GM18505 (cell line): Measurements from ENCODE around the gene SMYD3.
"Not testable (repeated sequence)": the region's sequence is repeated elsewhere in the genome, so short reads cannot be mapped to it uniquely, and the experiment has no call there.

Source experiments
- ATAC-seq: cut with Tn5 transposase; IDR thresholded peaks from one replicate; pipeline ENCODE4 v1.9.1; 2021; ENCODE audit not compliant: unreplicated experiment
- POLR2A ChIP-seq: IDR thresholded peaks from 4 replicates; pipeline ENCODE4 v1.6.1; 2011; ENCODE audit warnings: borderline replicate concordance; ENCODE audit not compliant: insufficient read depth, insufficient read length; ENCODE audit errors: extremely low read depth

SMYD3 gene

DNA sequence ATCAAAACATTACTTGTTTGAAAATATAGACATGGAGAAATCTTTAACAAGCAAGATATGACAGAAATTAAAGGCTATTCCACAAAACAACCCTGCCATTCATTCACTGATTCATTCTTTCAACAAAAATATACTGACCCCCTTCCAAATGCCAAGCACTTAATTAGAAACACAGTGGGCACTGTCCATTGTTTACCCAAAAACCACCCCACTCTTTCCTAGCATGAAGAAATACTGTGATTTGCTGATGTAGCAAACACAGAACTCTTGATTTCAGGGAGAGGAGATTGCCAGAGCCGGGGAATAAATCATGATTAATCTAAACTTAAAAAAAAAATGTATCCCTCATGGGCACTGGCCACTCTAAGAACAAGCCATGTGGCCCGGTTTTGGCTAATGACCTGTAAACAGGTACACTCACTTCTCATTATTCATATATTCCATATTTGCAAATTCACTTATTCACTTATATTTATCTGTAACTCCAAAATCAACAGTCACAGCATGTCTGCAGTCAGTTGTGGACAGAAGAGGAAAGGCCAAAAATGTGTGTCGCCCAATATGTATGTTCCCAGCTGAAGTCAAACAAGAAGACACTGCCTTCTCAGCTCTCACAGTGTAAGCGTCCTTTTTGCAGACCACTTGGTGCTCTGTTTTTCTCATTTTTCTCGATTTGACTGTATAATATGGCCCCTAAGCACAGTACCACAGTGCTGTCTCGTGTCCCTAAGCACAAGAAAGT lies 133.1 kb downstream of the SMYD3 start:
- no peak for ATAC-seq
- TF ChIP-seq POLR2A, result no peak

- no peak for TF ChIP-seq POLR2A
- ATAC-seq, result no peak
Measured at GRCh38 chr1:246372559-246372958, 134.5 kb downstream of the SMYD3 start.

GRCh38 chr1:246367041-246367440 lies 140.0 kb downstream of the SMYD3 start:
- ATAC-seq, result no peak
- no peak for TF ChIP-seq POLR2A

- ATAC-seq, result no peak
- no peak for TF ChIP-seq POLR2A
Measured at GRCh38 chr1:246365708-246366107, 141.4 kb downstream of the SMYD3 start.

GRCh38 chr1:246364415-246364941 lies 142.6 kb downstream of the SMYD3 start:
- no peak for ATAC-seq
- no peak for TF ChIP-seq POLR2A

- ATAC-seq, result not testable (repeated sequence)
Measured at GRCh38 chr1:246357014-246357598, 150.0 kb downstream of the SMYD3 start.

- no peak for ATAC-seq
Measured at GRCh38 chr1:246355411-246356230, 151.5 kb downstream of the SMYD3 start.

GRCh38 chr1:246351721-246352120 lies 155.4 kb downstream of the SMYD3 start:
- TF ChIP-seq POLR2A, result no peak
- ATAC-seq, result no peak

More at GRCh38 chr1:246355411-246356230, 151.5 kb downstream of the SMYD3 start:
- no peak for TF ChIP-seq POLR2A

DNA sequence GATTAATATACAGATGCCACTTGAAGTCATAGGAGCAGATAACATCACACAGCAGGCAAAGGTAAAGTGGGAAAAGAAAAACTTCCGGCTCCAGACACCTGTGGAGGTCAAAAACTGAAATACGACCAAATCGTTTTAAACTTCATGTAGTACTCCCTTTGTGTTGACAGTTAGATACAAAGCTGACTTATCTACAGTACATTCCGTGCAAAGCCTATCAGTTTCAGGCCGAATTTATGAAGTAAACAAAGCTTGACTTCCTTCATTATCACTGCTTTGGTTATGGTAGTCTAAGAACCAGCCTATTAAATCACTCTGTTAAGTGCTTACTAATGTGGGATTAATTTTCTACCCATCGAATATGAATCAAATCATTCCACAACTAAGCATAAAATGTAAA lies 156.3 kb downstream of the SMYD3 start:
- no peak for ATAC-seq
- TF ChIP-seq POLR2A, result no peak

- TF ChIP-seq POLR2A, result no peak
- no peak for ATAC-seq
Measured at GRCh38 chr1:246343937-246344336, 163.1 kb downstream of the SMYD3 start.

- no peak for ATAC-seq
- no peak for TF ChIP-seq POLR2A
Measured at GRCh38 chr1:246343251-246343650, 163.8 kb downstream of the SMYD3 start.

GRCh38 chr1:246338546-246338945 lies 168.5 kb downstream of the SMYD3 start:
- ATAC-seq, result no peak
- TF ChIP-seq POLR2A, result no peak

DNA sequence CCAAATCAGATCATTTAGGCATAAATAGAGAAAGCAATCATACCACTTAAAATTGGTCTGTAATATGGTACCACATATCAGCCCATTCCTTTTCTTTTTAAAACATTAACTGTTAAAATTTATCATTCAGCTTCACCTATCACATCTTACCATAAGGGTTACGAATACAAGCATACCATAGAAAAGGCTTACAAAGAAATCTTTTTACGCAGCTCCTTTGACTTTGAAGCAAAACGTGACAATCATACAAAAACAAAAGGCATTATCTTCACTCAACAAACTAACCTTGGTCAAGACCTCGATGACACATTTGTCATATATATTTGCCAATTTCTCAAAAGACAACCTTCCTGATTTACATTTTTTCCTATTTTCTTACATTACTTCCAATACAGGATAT lies 169.0 kb downstream of the SMYD3 start:
- no peak for ATAC-seq
- no peak for TF ChIP-seq POLR2A
